HepG2 (cell line): ENCODE results near the gene UBP1.

Experiments used
- AFF4 ChIP-seq: sonication (generic); formaldehyde crosslinking; IDR thresholded peaks from 2 replicates; pipeline ENCODE4 v1.4.0; 2020; ENCODE audit warnings: missing genetic modification reagents
- ARNTL ChIP-seq: sonication (generic); formaldehyde crosslinking; IDR thresholded peaks from 2 replicates; pipeline ENCODE4 v1.4.0; 2020; ENCODE audit warnings: mild to moderate bottlenecking, missing genetic modification reagents
- CTCF ChIP-seq: sonication (generic); formaldehyde crosslinking; IDR thresholded peaks from 2 replicates; pipeline ENCODE4 v1.5.0; 2020; ENCODE audit warnings: mild to moderate bottlenecking, missing genetic modification reagents, moderate library complexity
- DRAP1 ChIP-seq: IDR thresholded peaks from 2 replicates; pipeline ENCODE4 v1.6.1; 2016; ENCODE audit warnings: missing genetic modification reagents, missing compliant biosample characterization
- EZH2 ChIP-seq: conservative IDR thresholded peaks from 2 replicates; pipeline ENCODE4 v1.6.1; 2012; ENCODE audit warnings: mild to moderate bottlenecking, low read depth, low read length, moderate library complexity
- JUN ChIP-seq: sonication (generic); formaldehyde crosslinking; IDR thresholded peaks from 2 replicates; pipeline ENCODE4 v1.4.0; 2020; ENCODE audit warnings: mild to moderate bottlenecking, missing genetic modification reagents
- NFIC ChIP-seq: IDR thresholded peaks from 2 replicates; pipeline ENCODE4 v1.6.1; 2012; ENCODE audit warnings: mild to moderate bottlenecking, low read length, inconsistent platforms
- NR0B2 ChIP-seq: sonication (generic); formaldehyde crosslinking; IDR thresholded peaks from 2 replicates; pipeline ENCODE4 v1.4.0; 2020; ENCODE audit warnings: mild to moderate bottlenecking, missing genetic modification reagents
- NRL ChIP-seq: sonication (generic); formaldehyde crosslinking; IDR thresholded peaks from 2 replicates; pipeline ENCODE4 v1.5.0; 2020; ENCODE audit warnings: missing genetic modification reagents, mild to moderate bottlenecking, moderate library complexity, borderline replicate concordance
- PAXIP1 ChIP-seq: sonication (generic); formaldehyde crosslinking; conservative IDR thresholded peaks from 2 replicates; pipeline ENCODE4 v1.4.0; 2020; ENCODE audit warnings: mild to moderate bottlenecking, missing genetic modification reagents, moderate library complexity
- RFX5 ChIP-seq: IDR thresholded peaks from 2 replicates; pipeline ENCODE4 v1.6.1; 2011; ENCODE audit warnings: low read depth, low read length, improper control_type of control experiment
- SUZ12 ChIP-seq: fragments of 150-350 bp; IDR thresholded peaks from 2 replicates; pipeline ENCODE4 v1.6.1; 2014; ENCODE audit warnings: low read depth, low read length
- ZBTB20 ChIP-seq: sonication (generic); formaldehyde crosslinking; IDR thresholded peaks from 2 replicates; pipeline ENCODE4 v1.8.1; 2023; ENCODE audit warnings: missing genetic modification reagents, low read depth, mild to moderate bottlenecking, borderline replicate concordance
- ZBTB34 ChIP-seq: sonication (generic); formaldehyde crosslinking; IDR thresholded peaks from 2 replicates; pipeline ENCODE4 v1.8.0; 2022; ENCODE audit warnings: mild to moderate bottlenecking, missing genetic modification reagents

GRCh38 chr3:33403756-33404155 lies 36.4 kb downstream of the UBP1 start:
- no peak for TF ChIP-seq ZBTB20 (CRISPR knock-in tag)
- no peak for TF ChIP-seq CTCF (CRISPR knock-in tag)
- TF ChIP-seq NR0B2, result no peak
- no peak for TF ChIP-seq SUZ12
- no peak for TF ChIP-seq PAXIP1 (CRISPR knock-in tag)
- TF ChIP-seq NFIC, result no peak
- no peak for TF ChIP-seq ARNTL (CRISPR knock-in tag)
- TF ChIP-seq AFF4, result no peak
- no peak for TF ChIP-seq EZH2
- no peak for TF ChIP-seq RFX5
- TF ChIP-seq JUN (CRISPR knock-in tag), result no peak
- no peak for TF ChIP-seq NRL (CRISPR knock-in tag)
- TF ChIP-seq ZBTB34 (CRISPR knock-in tag), result no peak
- TF ChIP-seq DRAP1 (CRISPR knock-in tag), result no peak
